Measurements from ENCODE around the gene TUBB6. TPM values are rescaled to one million over a fixed set of nuclear protein-coding genes. Genes with fewer than 3 reads are reported as not detected.

TUBB6 gene
- total and polyA plus RNA-seq, 3 experiments from 2014 or later: 0.77 to 9.1 (median 8.8) TPM

DNA sequence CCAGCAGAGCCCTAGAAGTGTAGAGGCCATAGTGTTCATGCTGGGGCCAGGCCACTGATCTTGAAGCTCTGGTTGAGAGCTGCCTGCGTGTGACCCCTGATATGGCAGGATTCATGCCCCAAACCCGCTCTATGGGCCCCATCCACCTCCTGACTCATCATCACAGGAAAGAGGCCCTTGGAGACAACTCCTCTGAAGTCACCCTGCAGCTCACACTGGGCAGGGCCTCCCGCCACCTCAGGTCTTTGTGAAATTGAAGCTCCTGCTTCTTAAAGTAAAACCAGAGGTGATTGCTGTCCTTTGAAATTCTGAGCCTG lies 12.0 kb upstream of the TUBB6 start:
- Mint-ChIP-seq H3K27ac (no peak overlapping the region), H3K36me3 (no peaks in the 10 kb centered on the region), H3K27me3 (peaks cover 7 to 24% of the 10 kb centered on the region in 2 donors), H3K4me1 (no peaks in the 10 kb centered on the region), H3K4me3 (no peak overlapping the region), H3K9me3 (no peaks in the 10 kb centered on the region)
- DNase-seq: no peak
- Histone ChIP-seq H3K27me3 (ENCODE audit: insufficient read depth, low read length, poor library complexity, severe bottlenecking) (no peaks in the 10 kb centered on the region), H3K36me3 (ENCODE audit: insufficient read depth, low read length) (no peaks in the 10 kb centered on the region), H3K27ac (ENCODE audit: low read depth, low read length) (no peak overlapping the region), H3K4me3 (ENCODE audit: low read length) (no peak overlapping the region), H3K4me1 (ENCODE audit: insufficient read depth, low read length) (no peaks in the 10 kb centered on the region), H3K9me3 (ENCODE audit: low read length) (no peaks in the 10 kb centered on the region)
- CTCF ChIA-PET: no interaction called here
- POLR2A ChIA-PET: no interaction called here

DNA sequence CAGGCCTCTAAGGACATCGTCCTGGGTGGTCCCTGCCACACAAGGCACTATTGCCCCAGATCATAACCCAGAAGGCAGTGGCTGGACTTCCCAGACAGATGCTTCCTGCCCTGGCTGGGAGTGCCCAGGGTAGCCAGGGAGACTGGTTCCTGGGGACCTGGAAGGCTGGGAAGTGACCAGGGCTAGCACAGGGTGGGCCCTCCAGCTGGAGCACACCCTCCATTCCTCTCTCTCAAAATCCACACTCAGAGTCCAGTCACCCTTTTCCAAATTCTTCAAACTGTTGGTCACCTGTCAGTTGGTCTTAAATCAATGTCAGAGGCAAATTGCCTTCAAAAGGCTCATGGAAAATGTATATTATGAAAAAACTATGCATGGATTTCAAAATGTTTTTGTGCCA lies 11.6 kb upstream of the TUBB6 start:
- Histone ChIP-seq H3K27me3 (ENCODE audit: insufficient read depth, low read length, poor library complexity, severe bottlenecking) (no peaks in the 10 kb centered on the region), H3K4me3 (ENCODE audit: low read length) (no peak overlapping the region), H3K36me3 (ENCODE audit: insufficient read depth, low read length) (no peaks in the 10 kb centered on the region), H3K9me3 (ENCODE audit: low read length) (no peaks in the 10 kb centered on the region), H3K4me1 (ENCODE audit: insufficient read depth, low read length) (no peaks in the 10 kb centered on the region), H3K27ac (ENCODE audit: low read depth, low read length) (no peak overlapping the region)
- H3K27me3 Mint-ChIP-seq: peaks cover 8 to 24% of the 10 kb centered on the region in 2 donors
- no peaks in the 10 kb centered on the region for H3K4me1 Mint-ChIP-seq
- ChIA-PET CTCF (no interaction called here), POLR2A (no interaction called here)
- no peak for DNase-seq
- H3K9me3 Mint-ChIP-seq: no peaks in the 10 kb centered on the region
- no peak overlapping the region for H3K4me3 Mint-ChIP-seq
- no peaks in the 10 kb centered on the region for H3K36me3 Mint-ChIP-seq
- H3K27ac Mint-ChIP-seq: no peak overlapping the region

DNA sequence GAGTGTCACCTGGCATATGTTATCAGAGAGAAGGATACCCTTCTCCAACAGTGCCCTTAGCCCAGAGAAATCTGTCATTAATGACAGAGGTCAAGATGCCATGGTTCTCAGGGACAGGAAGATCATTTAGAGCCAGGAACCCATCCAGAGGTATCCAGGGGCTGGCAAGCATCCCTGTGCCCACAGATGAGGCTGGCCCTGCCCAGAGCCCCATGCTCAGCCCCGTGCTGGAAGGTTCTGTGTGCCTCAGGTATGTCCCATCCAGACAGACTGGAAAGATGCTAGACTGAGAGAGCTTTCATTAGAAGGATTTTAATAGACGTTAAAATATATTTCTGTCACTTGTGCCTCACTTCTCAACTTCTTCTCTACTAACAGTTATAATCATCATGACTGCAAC lies 8.2 kb upstream of the TUBB6 start:
- Histone ChIP-seq H3K36me3 (ENCODE audit: insufficient read depth, low read length) (no peaks in the 10 kb centered on the region), H3K4me1 (ENCODE audit: insufficient read depth, low read length) (no peaks in the 10 kb centered on the region), H3K27ac (ENCODE audit: low read depth, low read length) (no peak overlapping the region), H3K9me3 (ENCODE audit: low read length) (no peaks in the 10 kb centered on the region), H3K27me3 (ENCODE audit: insufficient read depth, low read length, poor library complexity, severe bottlenecking) (peaks cover 2% of the 10 kb centered on the region), H3K4me3 (ENCODE audit: low read length) (no peak overlapping the region)
- no peak overlapping the region for H3K4me3 Mint-ChIP-seq
- peaks cover 12 to 32% of the 10 kb centered on the region in 2 donors for H3K27me3 Mint-ChIP-seq
- no peaks in the 10 kb centered on the region for H3K36me3 Mint-ChIP-seq
- no peak for DNase-seq
- POLR2A ChIA-PET: no interaction called here
- CTCF ChIA-PET: no interaction called here
- no peaks in the 10 kb centered on the region for H3K9me3 Mint-ChIP-seq
- H3K4me1 Mint-ChIP-seq: no peaks in the 10 kb centered on the region
- no peak overlapping the region for H3K27ac Mint-ChIP-seq

DNA sequence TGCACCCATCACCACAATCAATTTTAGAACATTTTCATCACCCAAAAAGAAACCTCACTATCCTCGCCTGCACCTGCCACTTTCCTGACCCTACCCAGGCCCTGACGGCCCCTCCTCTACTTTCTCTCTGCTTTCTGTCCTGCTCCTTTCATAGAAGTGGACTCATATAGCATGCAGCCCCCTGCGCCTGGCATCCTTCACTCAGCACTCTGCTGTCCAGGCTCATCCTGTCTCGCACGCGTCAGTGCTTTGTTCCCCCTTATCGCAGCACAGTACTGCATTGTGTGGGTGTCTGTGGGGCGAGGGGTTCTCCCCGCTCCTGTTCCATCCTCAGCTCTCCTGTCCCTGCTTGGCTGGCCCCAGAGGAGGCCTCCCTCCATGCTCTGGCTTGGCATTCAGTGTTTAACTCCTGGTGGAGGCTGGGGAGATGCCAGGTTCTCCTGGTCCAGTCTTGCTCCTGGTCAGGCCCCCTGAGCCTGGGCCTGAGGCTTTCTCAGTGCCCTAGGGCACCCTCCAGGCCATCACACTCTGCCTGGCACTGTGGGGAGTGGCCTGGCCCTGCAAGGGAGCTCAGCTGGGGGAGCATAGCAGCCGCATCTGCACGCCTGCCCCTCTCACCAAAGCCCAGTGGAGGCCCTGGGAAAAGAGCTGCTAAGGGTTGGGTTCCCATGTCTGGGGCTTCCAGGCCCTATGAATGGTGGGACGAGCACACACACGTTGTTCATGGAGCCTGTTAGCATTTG lies 6.6 kb upstream of the TUBB6 start:
- Mint-ChIP-seq H3K36me3 (no peaks in the 10 kb centered on the region), H3K27me3 (peaks cover 20 to 48% of the 10 kb centered on the region in 2 donors), H3K9me3 (no peaks in the 10 kb centered on the region), H3K4me1 (peaks cover 0 to 3% (median 0%) of the 10 kb centered on the region in 3 donors), H3K4me3 (no peak overlapping the region), H3K27ac (peak overlapping the region in 1 of 8 donors; percentile 50)
- Histone ChIP-seq H3K27me3 (ENCODE audit: insufficient read depth, low read length, poor library complexity, severe bottlenecking) (peaks cover 7% of the 10 kb centered on the region), H3K27ac (ENCODE audit: low read depth, low read length) (no peak overlapping the region), H3K4me1 (ENCODE audit: insufficient read depth, low read length) (no peaks in the 10 kb centered on the region), H3K4me3 (ENCODE audit: low read length) (no peak overlapping the region), H3K36me3 (ENCODE audit: insufficient read depth, low read length) (no peaks in the 10 kb centered on the region), H3K9me3 (ENCODE audit: low read length) (no peaks in the 10 kb centered on the region)
- ChIA-PET POLR2A (no interaction called here), CTCF (no interaction called here)
- DNase-seq: no peak

DNA sequence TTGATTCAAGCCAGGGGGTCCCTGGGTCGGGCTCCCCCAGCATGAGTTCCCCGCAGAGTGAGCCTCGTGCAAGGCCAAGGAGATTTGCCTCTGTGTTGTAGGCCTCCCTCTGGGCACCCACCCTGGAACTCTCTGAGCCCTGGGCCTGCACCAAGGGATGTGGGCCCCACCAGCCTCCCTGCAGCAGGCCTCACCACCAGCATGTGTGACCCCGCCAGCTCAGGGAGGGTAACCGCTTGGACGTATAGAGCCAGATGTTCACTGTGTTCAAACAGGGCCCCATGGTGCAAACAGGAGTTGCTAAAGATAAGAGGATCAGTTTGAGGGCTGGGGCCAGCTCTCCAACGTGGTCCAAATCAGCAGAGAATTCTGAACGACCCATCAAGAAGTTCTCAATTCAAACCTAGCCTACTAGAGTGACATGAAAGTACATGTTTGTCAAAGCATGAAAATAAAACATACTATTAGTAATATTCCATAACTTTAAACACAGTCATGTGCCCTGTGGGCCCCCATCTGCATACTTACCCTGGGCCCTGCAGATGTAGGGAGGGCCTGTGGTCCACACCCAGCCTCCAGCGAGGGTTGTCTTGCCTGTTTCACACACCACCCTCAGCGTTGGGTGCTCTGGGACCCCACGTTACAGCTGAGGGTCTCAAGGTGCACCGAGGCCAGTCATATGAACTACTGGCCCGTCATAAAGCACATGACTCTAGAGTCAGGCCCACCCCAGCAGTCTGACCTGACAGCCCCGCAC lies 5.5 kb upstream of the TUBB6 start:
- H3K36me3 Mint-ChIP-seq: no peaks in the 10 kb centered on the region
- CTCF ChIA-PET: no interaction called here

DNA sequence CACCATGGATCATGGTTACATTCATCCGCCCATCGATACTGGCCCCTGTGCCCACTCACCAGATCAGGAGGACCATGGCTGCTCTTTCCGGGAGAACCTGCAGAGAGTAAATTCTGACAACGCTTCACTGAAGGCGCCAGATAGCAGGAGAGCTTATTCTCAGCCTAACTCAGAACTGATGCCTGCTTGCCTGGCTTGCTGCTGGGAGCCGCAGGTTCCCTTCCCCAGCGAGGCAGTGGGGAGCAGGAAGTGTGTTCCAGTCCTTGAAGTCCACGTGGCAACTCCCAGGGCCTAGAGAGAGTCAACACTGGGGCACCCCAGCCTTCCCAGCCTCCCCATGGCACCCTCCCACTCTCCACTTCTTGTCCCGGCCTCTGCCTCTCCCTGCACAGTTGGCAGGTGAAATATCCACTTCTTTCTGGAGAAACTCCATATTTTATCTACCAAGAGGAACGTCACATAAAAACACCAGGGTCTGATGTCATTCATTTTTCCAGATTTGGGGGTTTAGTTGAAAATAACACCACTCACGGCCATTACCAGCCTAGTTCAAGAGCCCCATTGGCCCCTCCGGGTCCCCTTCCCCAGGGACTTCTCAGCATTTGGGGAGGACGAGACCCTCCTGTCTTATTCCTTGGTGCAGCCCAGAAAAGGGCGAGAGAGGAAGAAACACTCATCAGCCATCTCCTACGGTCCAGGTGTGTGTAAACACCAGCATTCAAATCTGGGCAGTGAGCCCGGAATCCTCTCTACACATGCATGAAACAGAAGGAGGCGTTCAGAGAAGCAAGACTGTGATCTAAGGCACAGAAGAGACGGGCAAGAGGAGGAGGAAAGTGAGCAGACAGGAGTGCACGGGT lies 3.5 kb upstream of the TUBB6 start:
- no peak overlapping the region for H3K4me3 ChIP-seq (ENCODE audit: low read length)
- H3K9me3 ChIP-seq (ENCODE audit: low read length): no peaks in the 10 kb centered on the region
- Mint-ChIP-seq H3K9me3 (peaks cover 0 to 1% (median under 1%) of the 10 kb centered on the region in 5 donors), H3K27me3 (peaks cover 32 to 60% of the 10 kb centered on the region in 2 donors), H3K36me3 (no peaks in the 10 kb centered on the region), H3K27ac (no peak overlapping the region), H3K4me1 (peaks cover 10 to 14% (median 12%) of the 10 kb centered on the region in 3 donors), H3K4me3 (peak overlapping the region in 1 of 7 donors; percentile 30)
- DNase-seq: no peak
- peaks cover 5% of the 10 kb centered on the region for H3K4me1 ChIP-seq (ENCODE audit: insufficient read depth, low read length)
- no peaks in the 10 kb centered on the region for H3K36me3 ChIP-seq (ENCODE audit: insufficient read depth, low read length)
- ChIA-PET POLR2A (no interaction called here), CTCF (no interaction called here)
- peaks cover 15% of the 10 kb centered on the region for H3K27me3 ChIP-seq (ENCODE audit: insufficient read depth, low read length, poor library complexity, severe bottlenecking)
- H3K27ac ChIP-seq (ENCODE audit: low read depth, low read length): no peak overlapping the region

More for the DNA sequence above, 5.5 kb upstream of the TUBB6 start:
- H3K27ac Mint-ChIP-seq: no peak overlapping the region
- POLR2A ChIA-PET: interaction anchor here (0.6 kb wide), 1 partner anchor 31 kb away, joined by 3 read pairs; no protein-coding TSS in a partner anchor
- peaks cover 12% of the 10 kb centered on the region for H3K27me3 ChIP-seq (ENCODE audit: insufficient read depth, low read length, poor library complexity, severe bottlenecking)
- H3K27ac ChIP-seq (ENCODE audit: low read depth, low read length): no peak overlapping the region
- H3K4me3 ChIP-seq (ENCODE audit: low read length): no peak overlapping the region
- no peak overlapping the region for H3K4me3 Mint-ChIP-seq
- peaks cover 28 to 59% of the 10 kb centered on the region in 2 donors for H3K27me3 Mint-ChIP-seq
- H3K4me1 Mint-ChIP-seq: peaks cover 10 to 14% (median 11%) of the 10 kb centered on the region in 3 donors
- peaks cover 5% of the 10 kb centered on the region for H3K4me1 ChIP-seq (ENCODE audit: insufficient read depth, low read length)
- H3K9me3 ChIP-seq (ENCODE audit: low read length): no peaks in the 10 kb centered on the region
- no peak for DNase-seq
- H3K9me3 Mint-ChIP-seq: no peaks in the 10 kb centered on the region
- H3K36me3 ChIP-seq (ENCODE audit: insufficient read depth, low read length): no peaks in the 10 kb centered on the region

DNA sequence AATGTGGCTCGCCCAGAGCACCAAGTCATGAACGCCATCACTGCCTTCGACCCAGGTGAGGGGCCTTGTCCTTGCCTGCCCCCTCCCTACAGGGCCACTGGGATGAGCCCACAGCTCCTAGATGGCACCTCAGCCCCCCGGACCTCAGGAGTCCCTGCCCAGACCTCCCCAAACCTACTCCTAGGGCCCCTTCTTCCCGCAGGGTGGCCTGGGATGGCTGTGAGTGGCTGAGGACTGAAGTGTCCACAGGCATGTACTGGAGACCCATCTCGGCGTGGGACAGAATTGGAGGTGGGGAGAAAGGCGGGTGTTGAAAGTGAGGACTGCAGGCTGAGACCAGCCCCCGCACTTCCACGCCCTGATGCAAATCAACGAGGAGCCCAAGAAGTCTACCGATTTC lies 2.8 kb upstream of the TUBB6 start:
- Mint-ChIP-seq H3K36me3 (no peaks in the 10 kb centered on the region), H3K9me3 (peaks cover 0 to 4% (median 2%) of the 10 kb centered on the region in 5 donors), H3K4me3 (no peak overlapping the region), H3K27ac (no peak overlapping the region), H3K4me1 (peaks cover 10 to 14% (median 12%) of the 10 kb centered on the region in 3 donors), H3K27me3 (peaks cover 36 to 64% of the 10 kb centered on the region in 2 donors)
- Histone ChIP-seq H3K27me3 (ENCODE audit: insufficient read depth, low read length, poor library complexity, severe bottlenecking) (peaks cover 15% of the 10 kb centered on the region), H3K36me3 (ENCODE audit: insufficient read depth, low read length) (no peaks in the 10 kb centered on the region), H3K9me3 (ENCODE audit: low read length) (no peaks in the 10 kb centered on the region), H3K4me3 (ENCODE audit: low read length) (no peak overlapping the region), H3K27ac (ENCODE audit: low read depth, low read length) (no peak overlapping the region), H3K4me1 (ENCODE audit: insufficient read depth, low read length) (peaks cover 5% of the 10 kb centered on the region)
- no peak for DNase-seq
- POLR2A ChIA-PET: no interaction called here
- CTCF ChIA-PET: no interaction called here

All from CD8-positive, alpha-beta memory T cell (primary cell).